SH-SY5Y (cell line): ENCODE results near the gene COTL1.

Source experiments
- GATA2 ChIP-seq: IDR thresholded peaks from 2 replicates; pipeline ENCODE4 v1.6.1; 2011; ENCODE audit warnings: mild to moderate bottlenecking, low read depth, low read length
- GATA3 ChIP-seq: IDR thresholded peaks from 2 replicates; pipeline ENCODE4 v1.6.1; 2011; ENCODE audit warnings: low read depth, mild to moderate bottlenecking, low read length, moderate library complexity

GRCh38 chr16:84618581-84619460, 943 bp upstream of the COTL1 start:
- TF ChIP-seq GATA2, result no peak
- no peak for TF ChIP-seq GATA3
